ENCODE measurements around the gene SLC17A1.

The SLC17A1 gene

GRCh38 chr6:25781134-25781533, 50.7 kb downstream of the SLC17A1 start:
- H3K27ac ChIP-seq = no peak overlapping the region
- TF ChIP-seq CTCF (IDR thresholded peaks at IDR 0.05) (no peak), ZFX (IDR thresholded peaks at IDR 0.05; ENCODE audit: borderline replicate concordance) (no peak)

GRCh38 chr6:25777856-25778649, 53.8 kb downstream of the SLC17A1 start:
- no peak overlapping the region for H3K27ac ChIP-seq
- TF ChIP-seq ZFX (IDR thresholded peaks at IDR 0.05; ENCODE audit: borderline replicate concordance) (no peak), CTCF (IDR thresholded peaks at IDR 0.05) (no peak)

- no peak overlapping the region for H3K27ac ChIP-seq
- TF ChIP-seq ZFX (IDR thresholded peaks at IDR 0.05; ENCODE audit: borderline replicate concordance) (no peak), CTCF (IDR thresholded peaks at IDR 0.05) (no peak)
Measured at GRCh38 chr6:25777031-25777430, 54.8 kb downstream of the SLC17A1 start.

GRCh38 chr6:25774120-25774715, 57.6 kb downstream of the SLC17A1 start:
- TF ChIP-seq CTCF (IDR thresholded peaks at IDR 0.05) (no peak), ZFX (IDR thresholded peaks at IDR 0.05; ENCODE audit: borderline replicate concordance) (no peak)

GRCh38 chr6:25769983-25770382, 61.9 kb downstream of the SLC17A1 start:
- TF ChIP-seq ZFX (IDR thresholded peaks at IDR 0.05; ENCODE audit: borderline replicate concordance) (no peak), CTCF (IDR thresholded peaks at IDR 0.05) (no peak)
- no peak overlapping the region for H3K27ac ChIP-seq

More at GRCh38 chr6:25774120-25774715, 57.6 kb downstream of the SLC17A1 start:
- no peak overlapping the region for H3K27ac ChIP-seq

GRCh38 chr6:25768566-25768965, 63.3 kb downstream of the SLC17A1 start:
- H3K27ac ChIP-seq = no peak overlapping the region
- TF ChIP-seq ZFX (IDR thresholded peaks at IDR 0.05; ENCODE audit: borderline replicate concordance) = no peak
- TF ChIP-seq CTCF (IDR thresholded peaks at IDR 0.05) = no peak

- H3K27ac ChIP-seq = no peak overlapping the region
- no peak for TF ChIP-seq CTCF (IDR thresholded peaks at IDR 0.05)
- no peak for TF ChIP-seq ZFX (IDR thresholded peaks at IDR 0.05; ENCODE audit: borderline replicate concordance)
Measured at GRCh38 chr6:25764611-25765010, 67.2 kb downstream of the SLC17A1 start.

Measured in 22Rv1 (cell line).